ENCODE measurements around the gene HTT-AS.

Gene HTT-AS

DNA sequence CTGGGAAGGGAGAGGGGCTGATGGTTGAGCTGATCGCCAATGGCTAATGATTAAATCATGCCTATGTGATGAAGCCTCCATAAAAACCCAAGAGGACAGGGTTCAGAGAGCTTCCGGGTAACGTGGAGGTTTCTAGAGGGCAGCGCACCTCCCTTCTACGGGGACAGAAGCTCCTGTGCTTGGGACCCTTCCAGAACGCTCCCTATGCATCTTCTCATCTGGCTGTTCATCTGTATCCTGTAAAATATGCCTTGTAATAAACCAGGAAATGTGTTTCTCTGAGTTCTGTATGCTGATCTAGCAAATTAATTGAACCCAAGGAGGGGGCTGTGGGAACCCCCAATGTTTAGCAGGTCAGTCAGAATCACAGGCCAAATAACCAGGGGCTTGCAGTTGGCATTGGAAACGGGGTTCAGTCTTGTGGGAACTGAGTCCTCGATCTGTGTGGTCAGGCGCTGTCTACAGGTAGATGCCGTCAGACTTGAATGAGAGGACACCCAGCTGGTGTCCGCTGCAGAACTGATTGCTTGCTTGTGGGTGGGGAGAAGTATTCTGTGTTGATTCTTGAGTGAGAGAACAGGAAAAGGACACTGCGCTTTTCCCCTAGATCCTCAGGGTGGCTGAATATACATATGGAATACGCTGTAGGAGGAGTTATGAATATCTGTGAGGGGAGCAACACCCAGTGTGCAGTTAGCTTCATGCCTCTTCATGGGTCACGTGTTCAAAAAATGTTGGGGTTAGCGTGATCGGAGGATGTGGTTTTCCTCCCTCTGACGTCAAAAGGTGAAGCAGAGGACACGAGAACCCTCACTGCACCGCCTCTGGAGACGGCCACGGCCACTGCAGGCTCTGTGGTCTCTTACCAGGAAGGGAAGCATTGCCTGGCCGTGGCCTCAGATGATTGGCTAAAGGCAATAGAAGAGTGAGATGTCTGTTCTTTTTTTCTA lies 29.2 kb downstream of the HTT-AS start:
- Histone ChIP-seq H3K9ac (ENCODE audit: low read length) (no peak overlapping the region), H3K4me1 (ENCODE audit: low read length) (peaks cover 18% of the 10 kb centered on the region), H3K27me3 (replicated peaks; ENCODE audit: insufficient read depth, low read length) (peaks cover 16% of the 10 kb centered on the region), H3K79me2 (ENCODE audit: low read length) (peaks cover 4% of the 10 kb centered on the region), H4K20me1 (ENCODE audit: insufficient read depth, low read length) (no peaks in the 10 kb centered on the region), H3K9me2 (replicated peaks; ENCODE audit: insufficient read depth, low read length) (no peaks in the 10 kb centered on the region), H3K36me3 (replicated peaks; ENCODE audit: insufficient read depth, low read length) (no peaks in the 10 kb centered on the region), H3K9me3 (replicated peaks; ENCODE audit: insufficient read depth, low read length) (no peaks in the 10 kb centered on the region), H3K27ac (ENCODE audit: low read length) (peak overlapping the region; percentile 44; the same call in 1 of the 2 replicates), H3K4me3 (ENCODE audit: low read length) (no peak overlapping the region), H3K4me2 (ENCODE audit: low read depth, low read length) (peak overlapping the region; percentile 22; the same call in 1 of the 2 replicates), H2AFZ (ENCODE audit: low read length) (no peak overlapping the region), H3F3A (ENCODE audit: insufficient read depth, low read length) (peaks cover 30% of the 10 kb centered on the region)
- DNase-seq = no peak
- TF ChIP-seq EZH2 (optimal IDR thresholded peaks at IDR 0.05; ENCODE audit: low read depth, low read length) = no peak

DNA sequence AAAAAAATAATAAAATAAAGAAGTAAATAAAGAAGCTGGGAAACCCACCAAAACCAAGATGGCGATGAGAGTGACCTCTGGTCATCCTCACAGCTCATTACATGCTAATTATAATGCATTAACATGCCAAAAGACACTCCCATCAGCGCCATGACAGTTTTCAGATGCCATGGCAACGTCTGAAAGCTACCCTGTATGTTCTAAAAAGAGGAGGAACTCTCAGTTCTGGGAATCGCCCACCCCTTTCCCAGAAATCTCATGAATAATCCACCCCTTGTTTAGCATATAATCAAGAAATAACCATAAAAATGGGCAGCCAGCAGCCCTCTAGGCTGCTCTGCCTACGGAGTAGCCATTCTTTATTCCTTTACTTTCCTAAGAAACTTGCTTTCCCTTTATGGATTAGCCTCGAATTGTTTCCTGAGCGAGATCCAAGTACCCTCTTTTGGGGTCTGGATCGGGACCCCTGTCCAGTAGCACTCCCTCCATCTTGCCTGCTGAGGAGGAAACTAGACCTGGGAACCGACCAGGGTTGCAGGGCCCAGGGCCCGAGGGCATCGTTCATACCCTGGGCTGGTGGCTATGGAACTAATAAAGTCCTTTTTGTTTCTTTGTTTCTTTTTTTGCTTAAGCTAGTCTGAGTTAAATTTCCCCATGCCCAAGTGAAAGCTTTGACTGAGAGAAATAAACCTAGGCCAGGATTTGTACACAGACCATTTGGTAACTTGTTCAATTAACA lies 30.9 kb downstream of the HTT-AS start:
- Histone ChIP-seq H4K20me1 (ENCODE audit: insufficient read depth, low read length) (no peaks in the 10 kb centered on the region), H3F3A (ENCODE audit: insufficient read depth, low read length) (peaks cover 32% of the 10 kb centered on the region), H3K36me3 (replicated peaks; ENCODE audit: insufficient read depth, low read length) (no peaks in the 10 kb centered on the region), H2AFZ (ENCODE audit: low read length) (no peak overlapping the region), H3K4me3 (ENCODE audit: low read length) (no peak overlapping the region), H3K9me3 (replicated peaks; ENCODE audit: insufficient read depth, low read length) (no peaks in the 10 kb centered on the region), H3K9ac (ENCODE audit: low read length) (no peak overlapping the region), H3K27me3 (replicated peaks; ENCODE audit: insufficient read depth, low read length) (peaks cover under 1% of the 10 kb centered on the region; the same call in 1 of the 2 replicates), H3K79me2 (ENCODE audit: low read length) (peaks cover 4% of the 10 kb centered on the region), H3K4me2 (ENCODE audit: low read depth, low read length) (no peak overlapping the region), H3K27ac (ENCODE audit: low read length) (no peak overlapping the region), H3K9me2 (replicated peaks; ENCODE audit: insufficient read depth, low read length) (no peaks in the 10 kb centered on the region), H3K4me1 (ENCODE audit: low read length) (peaks cover 17% of the 10 kb centered on the region)
- DNase-seq = no peak
- TF ChIP-seq EZH2 (optimal IDR thresholded peaks at IDR 0.05; ENCODE audit: low read depth, low read length) = no peak
- TF ChIP-seq, protein P1, sequence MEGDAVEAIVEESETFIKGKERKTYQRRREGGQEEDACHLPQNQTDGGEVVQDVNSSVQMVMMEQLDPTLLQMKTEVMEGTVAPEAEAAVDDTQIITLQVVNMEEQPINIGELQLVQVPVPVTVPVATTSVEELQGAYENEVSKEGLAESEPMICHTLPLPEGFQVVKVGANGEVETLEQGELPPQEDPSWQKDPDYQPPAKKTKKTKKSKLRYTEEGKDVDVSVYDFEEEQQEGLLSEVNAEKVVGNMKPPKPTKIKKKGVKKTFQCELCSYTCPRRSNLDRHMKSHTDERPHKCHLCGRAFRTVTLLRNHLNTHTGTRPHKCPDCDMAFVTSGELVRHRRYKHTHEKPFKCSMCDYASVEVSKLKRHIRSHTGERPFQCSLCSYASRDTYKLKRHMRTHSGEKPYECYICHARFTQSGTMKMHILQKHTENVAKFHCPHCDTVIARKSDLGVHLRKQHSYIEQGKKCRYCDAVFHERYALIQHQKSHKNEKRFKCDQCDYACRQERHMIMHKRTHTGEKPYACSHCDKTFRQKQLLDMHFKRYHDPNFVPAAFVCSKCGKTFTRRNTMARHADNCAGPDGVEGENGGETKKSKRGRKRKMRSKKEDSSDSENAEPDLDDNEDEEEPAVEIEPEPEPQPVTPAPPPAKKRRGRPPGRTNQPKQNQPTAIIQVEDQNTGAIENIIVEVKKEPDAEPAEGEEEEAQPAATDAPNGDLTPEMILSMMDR (IDR thresholded peaks at IDR 0.05; ENCODE audit: low read length) = no peak
- TF ChIP-seq EZH2phosphoT487 (IDR thresholded peaks at IDR 0.05; ENCODE audit: low read length) = no peak

DNA sequence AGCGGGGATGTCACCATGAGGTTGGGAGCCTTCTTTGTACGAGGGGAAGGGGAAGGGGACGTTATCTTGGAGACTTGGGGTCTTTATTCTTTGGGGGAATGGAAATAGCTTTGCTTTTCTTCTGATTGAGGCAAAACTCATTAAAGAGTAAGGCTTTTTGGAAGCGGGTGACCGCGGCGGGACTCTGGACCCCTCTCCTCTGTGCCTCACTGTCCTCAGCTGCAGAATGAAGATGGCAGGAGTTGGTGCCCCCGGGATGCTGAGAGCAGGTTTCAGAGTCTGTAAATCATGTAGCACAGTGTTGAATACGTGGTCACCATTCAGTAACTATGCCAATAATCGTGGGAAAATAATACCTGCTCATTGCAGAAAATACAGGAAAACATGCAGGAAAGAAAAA lies 32.1 kb downstream of the HTT-AS start:
- Histone ChIP-seq H3K4me2 (ENCODE audit: low read depth, low read length) (peak overlapping the region; percentile 93), H3K4me1 (ENCODE audit: low read length) (peaks cover 19% of the 10 kb centered on the region), H3K36me3 (replicated peaks; ENCODE audit: insufficient read depth, low read length) (no peaks in the 10 kb centered on the region), H3K9me3 (replicated peaks; ENCODE audit: insufficient read depth, low read length) (no peaks in the 10 kb centered on the region), H3K4me3 (ENCODE audit: low read length) (peak overlapping the region; percentile 80), H3K9me2 (replicated peaks; ENCODE audit: insufficient read depth, low read length) (no peaks in the 10 kb centered on the region), H3K27me3 (replicated peaks; ENCODE audit: insufficient read depth, low read length) (0 out of 2 replicates have a peak, but pooled peaks cover 4% of the 10 kb centered on the region), H3K79me2 (ENCODE audit: low read length) (peaks cover 4% of the 10 kb centered on the region), H3K27ac (ENCODE audit: low read length) (no peak overlapping the region), H4K20me1 (ENCODE audit: insufficient read depth, low read length) (no peaks in the 10 kb centered on the region), H2AFZ (ENCODE audit: low read length) (peak overlapping the region; percentile 90), H3K9ac (ENCODE audit: low read length) (peak overlapping the region; percentile 77), H3F3A (ENCODE audit: insufficient read depth, low read length) (peaks cover 27% of the 10 kb centered on the region)
- DNase-seq = no peak
- TF ChIP-seq EZH2 (optimal IDR thresholded peaks at IDR 0.05; ENCODE audit: low read depth, low read length) (no peak), EZH2phosphoT487 (IDR thresholded peaks at IDR 0.05; ENCODE audit: low read length) (no peak)
- TF ChIP-seq, protein P1 (IDR thresholded peaks at IDR 0.05; ENCODE audit: low read length) = no peak

All from MM.1S (cell line).